GM12878 (cell line): ENCODE data around the gene C1QTNF5. TPM values are rescaled to one million over a fixed set of nuclear protein-coding genes. Genes with fewer than 3 reads are reported as not detected.
A peak's percentile ranks its signal among the peaks of the same experiment; 100 is the strongest.

Source experiments
- ATAC-seq: fragments of 200-7000 bp; cut with Tn5 transposase; 3 replicates; pipeline ENCODE4 v1.9.1; 2020; ENCODE audit warnings: mild to moderate bottlenecking, moderate library complexity
- BruUV-seq: library from RNA; stranded (reverse); fragments of 400-500 nt; replicated peaks from 2 replicates; lab custom pipeline; 2021; lab: Mats Ljungman, UMichigan
- CTCF ChIA-PET: fragments of 300-600 bp; sonication (Branson Sonifier 250); formaldehyde crosslinking; extraction: SDS; loops from one replicate; lab custom pipeline; 2021; ENCODE audit warnings: inconsistent platforms; lab: Yijun Ruan, JAX
- POLR2A ChIA-PET: fragments of 350-600 bp; formaldehyde crosslinking; extraction: SDS; loops from one replicate; lab custom pipeline; 2021; ENCODE audit warnings: inconsistent platforms; lab: Charles Lee
- RAD21 ChIA-PET: fragments of 300-600 bp; sonication (Branson Sonifier 250); formaldehyde crosslinking; loops from one replicate; lab custom pipeline; 2023; ENCODE audit warnings: antibody characterized with exemption; ENCODE audit not compliant: unreplicated experiment; lab: Charles Lee
- SMC1A ChIA-PET: fragments of 300-600 bp; sonication (Branson Sonifier 250); formaldehyde crosslinking; loops from one replicate; lab custom pipeline; 2023; ENCODE audit not compliant: unreplicated experiment, uncharacterized antibody; lab: Charles Lee
- DNase-seq: peaks from one replicate; pipeline ENCODE4 v3.0.0-alpha.2; 2011; ENCODE audit warnings: low read depth, low spot score
- FAIRE-seq: peaks from 3 replicates; lab custom pipeline; 2011; peaks lifted over from hg19 to GRCh38; lab: Jason Lieb, UNC
- H2AFZ ChIP-seq: 2 replicates; pipeline ENCODE4 v1.6.0; 2011; ENCODE audit warnings: low read depth, low read length, control low read depth; ENCODE audit not compliant: control insufficient read depth
- H3K27ac ChIP-seq: 2 replicates; pipeline ENCODE4 v1.5.1; 2011; ENCODE audit warnings: control low read depth; ENCODE audit not compliant: control insufficient read depth, insufficient read depth
- H3K27me3 ChIP-seq, 2 experiments: replicated peaks in 1 of 2; 2 replicates each; pipeline versions ENCODE4 v1.6.0 to v1.6.1; 2011; ENCODE audit warnings: low read length in 1 of 2; ENCODE audit not compliant: control insufficient read depth in 2 of 2, insufficient read depth in 2 of 2
- H3K36me3 ChIP-seq, 2 experiments: 2 replicates each; pipeline ENCODE4 v1.5.1; 2011; ENCODE audit warnings: low read length in 1 of 2; ENCODE audit not compliant: control insufficient read depth in 2 of 2, insufficient read depth in 2 of 2
- H3K4me1 ChIP-seq: 2 replicates; pipeline ENCODE4 v1.6.1; 2011; ENCODE audit warnings: mild to moderate bottlenecking, low read length, moderate library complexity, mixed read lengths; ENCODE audit not compliant: control insufficient read depth, insufficient read depth
- H3K4me2 ChIP-seq: 2 replicates; pipeline ENCODE4 v1.6.0; 2011; ENCODE audit warnings: control low read depth; ENCODE audit not compliant: control insufficient read depth, insufficient read depth
- H3K4me3 ChIP-seq: fragments of 200-600 bp; sonication (generic); 2 replicates; pipeline ENCODE4 v1.5.1; 2016
- H3K79me2 ChIP-seq: 2 replicates; pipeline ENCODE4 v1.6.0; 2011; ENCODE audit warnings: low read length; ENCODE audit not compliant: control insufficient read depth, insufficient read depth
- H3K9ac ChIP-seq: 2 replicates; pipeline ENCODE4 v1.8.0; 2011; ENCODE audit warnings: low read length, control low read depth, mixed read lengths; ENCODE audit not compliant: control insufficient read depth, insufficient read depth
- H3K9me3 ChIP-seq: replicated peaks from 3 replicates; pipeline ENCODE4 v1.5.1; 2011; ENCODE audit warnings: mild to moderate bottlenecking, low read length; ENCODE audit not compliant: control insufficient read depth, insufficient read depth
- H4K20me1 ChIP-seq: 2 replicates; pipeline ENCODE4 v1.6.0; 2011; ENCODE audit not compliant: control insufficient read depth, insufficient read depth
- ASH2L ChIP-seq: fragments of 300-600, 200-600 bp; sonication (generic); IDR thresholded peaks from 2 replicates; pipeline ENCODE4 v1.6.1; 2017; ENCODE audit warnings: low read depth, mild to moderate bottlenecking, borderline replicate concordance
- CTCF ChIP-seq, 3 experiments: IDR thresholded peaks in 2 of 3; conservative IDR thresholded peaks in 1 of 3; 2 replicates each; pipeline ENCODE4 v1.5.1; 2011; ENCODE audit warnings: low read depth in 3 of 3, low read length in 3 of 3, mild to moderate bottlenecking in 3 of 3, control low read depth in 2 of 3, moderate library complexity in 2 of 3, inconsistent platforms in 1 of 3, mixed read lengths in 1 of 3; ENCODE audit not compliant: control insufficient read depth in 2 of 3, insufficient read depth in 1 of 3; ENCODE audit errors: extremely low read depth in 1 of 3
- EED ChIP-seq: sonication (generic); IDR thresholded peaks from 2 replicates; pipeline ENCODE4 v1.6.1; 2016; ENCODE audit warnings: antibody characterized with exemption, low read depth
- TARDBP ChIP-seq: IDR thresholded peaks from 2 replicates; pipeline ENCODE4 v1.6.1; 2016; ENCODE audit warnings: borderline replicate concordance
- ZBTB11 ChIP-seq: fragments of 450-650 bp; formaldehyde crosslinking; IDR thresholded peaks from 2 replicates; pipeline ENCODE4 v1.5.0; 2022; ENCODE audit warnings: mild to moderate bottlenecking, missing genetic modification characterization
- WGBS: methylation state at CpG from one replicate; pipeline ENCODE4 v1.1.6; 2016; ENCODE audit warnings: low lambda C conversion rate; ENCODE audit not compliant: insufficient replicate concordance, insufficient coverage; ENCODE audit errors: missing lambda C conversion rate; 5-methylcytosine and 5-hydroxymethylcytosine counted together
- in situ Hi-C: fragments of 300-500 bp; cut with MboI; formaldehyde crosslinking; loops from 9 replicates; pipeline ENCODE4 v1.14.3; 2018; ENCODE audit warnings: mixed read lengths
- intact Hi-C: fragments of 100-400 bp; cut with micrococcal nuclease; formaldehyde crosslinking; loops from one replicate; pipeline ENCODE4 v1.14.2; 2022; ENCODE audit not compliant: unreplicated experiment
- polyA plus RNA-seq, 11 experiments: library from polyadenylated mRNA; depleted of rRNA in 4 of 11; unstranded in 6 of 11; stranded (reverse) in 5 of 11; fragments of >200 nt; fragmentation: Nextera tagmentation in 4 of 11; fragmentation: Illumina TruSeq in 1 of 11; extraction: Ambion mirVana in 4 of 11; extraction: Trizol in 1 of 11; gene quantifications; 1 replicate in 1 of 11; 2 replicates in 10 of 11; pipeline versions ENCODE4 v1.2.1 to v1.2.3, GENCODE V29; 2011 to 2016; ENCODE audit warnings: inconsistent platforms in 2 of 11, missing spikeins in 2 of 11, low read depth in 1 of 11
- total RNA-seq, 4 experiments: library from RNA; depleted of rRNA in 3 of 4; stranded (reverse); fragments of >200 nt in 3 of 4; fragmentation: Illumina TruSeq in 1 of 4; extraction: Trizol in 1 of 4; gene quantifications; 2 replicates each; pipeline versions ENCODE4 v1.2.1 to v1.2.3, GENCODE V29; 2013 to 2021

Gene C1QTNF5
- total and polyA plus RNA-seq, 10 of the 15 experiments (the other 5 are each of a cell fraction or from before 2014, with no cell fraction given): not detected

- POLR2A ChIA-PET: no interaction called here
- Histone ChIP-seq H3K9me3 (no peaks in the 10 kb centered on the region), H3K4me1 (no peaks in the 10 kb centered on the region), H3K9ac (no peak overlapping the region), H4K20me1 (no peaks in the 10 kb centered on the region; the same call in 1 of the 2 replicates)
- RAD21 ChIA-PET: interaction anchor here (1.0 kb wide), 1 partner anchor 85 kb away, joined by 4 read pairs; no protein-coding TSS in a partner anchor
- TF ChIP-seq CTCF (IDR thresholded peaks at IDR 0.05 in 2 of 3, conservative IDR thresholded peaks at IDR 0.05 in 1 of 3; ENCODE audit: control insufficient read depth in 2 of 3, extremely low read depth in 1 of 3, insufficient read depth in 1 of 3, low read depth in 3 of 3, low read length in 3 of 3) (peak; percentile 34 to 63 (median 43)), TARDBP (no peak), EED (no peak), ZBTB11 (CRISPR knock-in tag) (no peak), ASH2L (no peak)
- TF ChIP-seq, all 136 proteins: peak for 1
- no TSS peak for BruUV-seq
- H3K36me3 ChIP-seq: no peaks in the 10 kb centered on the region
- no peak for DNase-seq
- no peaks in the 10 kb centered on the region for H3K27me3 ChIP-seq
- peak; percentile 78 for ATAC-seq
- no peak overlapping the region for H3K4me3 ChIP-seq
- FAIRE-seq: no peak
- in situ Hi-C loops (no loop called here), intact Hi-C loops (no loop called here)
- H3K27ac ChIP-seq: no peak overlapping the region
- 40% methylated on average over 5 of the region's 5 CpGs for WGBS
- H3K4me2 ChIP-seq: no peak overlapping the region
- ChIA-PET CTCF (interaction anchor here (0.7 to 1.0 kb wide), 4 partner anchors 9 to 85 kb away, joined by 3 to 4 read pairs (median 3); no protein-coding TSS in a partner anchor), SMC1A (interaction anchor here (0.6 to 1.2 kb wide), 2 partner anchors 9 to 18 kb away, joined by 3 read pairs; partner anchors contain the start of gene USP2)
- H2AFZ ChIP-seq: no peak overlapping the region
- H3K79me2 ChIP-seq: no peaks in the 10 kb centered on the region
These were observed 49.0 kb upstream of the C1QTNF5 start for GRCh38 chr11:119389611-119390254.
